HL-60 (cell line): ENCODE results near the gene DNAH6.

Source experiments
- DNase-seq, 2 experiments: peaks; one replicate each; pipeline ENCODE4 v3.0.0-alpha.2; 2010 to 2020; ENCODE audit warnings: low read depth in 1 of 2, low spot score in 1 of 2
- H3K27ac ChIP-seq: fragments of 250-450 bp; sonication (Bioruptor Pico); replicated peaks from 2 replicates; pipeline ENCODE4 v1.5.1; 2020; ENCODE audit warnings: mild to moderate bottlenecking, moderate library complexity
- H3K27me3 ChIP-seq: fragments of 250-450 bp; sonication (Bioruptor Pico); 2 replicates; pipeline ENCODE4 v1.5.1; 2021; ENCODE audit warnings: mild to moderate bottlenecking, moderate library complexity; ENCODE audit not compliant: insufficient read depth, poor library complexity, severe bottlenecking
- H3K4me3 ChIP-seq: replicated peaks from 2 replicates; pipeline ENCODE4 v1.5.1; 2011; ENCODE audit warnings: mild to moderate bottlenecking, control low read depth, low read length; ENCODE audit not compliant: insufficient read depth
- GABPA ChIP-seq: IDR thresholded peaks from 2 replicates; pipeline ENCODE4 v1.6.1; 2012; ENCODE audit warnings: low read depth
- POLR2AphosphoS5 ChIP-seq: IDR thresholded peaks from 2 replicates; pipeline ENCODE4 v1.6.1; 2012; ENCODE audit warnings: low read depth
- SPI1 ChIP-seq: IDR thresholded peaks from 2 replicates; pipeline ENCODE4 v1.6.1; 2012; ENCODE audit warnings: low read depth, mild to moderate bottlenecking, borderline replicate concordance
- TF ChIP-seq, protein P1 (sequence below): IDR thresholded peaks from 2 replicates; pipeline ENCODE4 v1.6.1; 2012; ENCODE audit warnings: low read depth; ENCODE audit not compliant: insufficient replicate concordance
- TF ChIP-seq, protein P2 (sequence below): IDR thresholded peaks from one replicate; pipeline ENCODE4 v1.5.1; 2011; ENCODE audit warnings: low read length, control low read depth, inconsistent platforms; ENCODE audit not compliant: insufficient read depth

DNAH6 gene

DNA sequence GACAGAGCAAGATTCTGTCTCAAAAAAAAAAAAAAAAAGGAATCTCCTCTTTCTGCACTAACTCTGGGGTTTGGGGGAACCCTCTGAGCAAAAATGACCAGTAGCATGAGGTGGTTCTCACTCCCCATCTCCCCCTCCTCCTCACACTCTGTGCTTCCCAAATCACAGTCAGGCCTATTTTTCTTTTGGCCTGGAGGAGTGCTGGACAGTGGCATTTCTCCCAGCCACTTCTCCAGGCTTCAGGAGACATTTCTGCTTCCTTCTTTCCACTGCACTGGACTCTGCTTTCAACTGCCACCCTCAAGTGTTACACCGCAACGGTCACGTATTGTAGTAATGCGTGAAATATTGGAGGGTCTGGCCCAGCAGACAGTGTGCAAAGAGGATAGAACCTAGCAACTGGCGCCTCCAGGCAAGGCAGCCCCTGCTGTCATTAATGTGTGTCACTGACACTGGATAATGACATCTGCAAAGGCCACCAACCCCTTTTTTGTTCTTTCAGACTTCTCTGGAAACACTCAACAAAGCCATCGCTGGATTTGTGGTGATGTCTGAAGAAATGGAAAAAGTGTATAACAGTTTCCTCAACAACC lies 295.6 kb downstream of the DNAH6 start:
- Histone ChIP-seq H3K4me3 (no peak overlapping the region), H3K27ac (no peak overlapping the region), H3K27me3 (no peaks in the 10 kb centered on the region)
- DNase-seq = no peak
- no peak for TF ChIP-seq SPI1
- no peak for TF ChIP-seq POLR2AphosphoS5
- TF ChIP-seq, protein P1, sequence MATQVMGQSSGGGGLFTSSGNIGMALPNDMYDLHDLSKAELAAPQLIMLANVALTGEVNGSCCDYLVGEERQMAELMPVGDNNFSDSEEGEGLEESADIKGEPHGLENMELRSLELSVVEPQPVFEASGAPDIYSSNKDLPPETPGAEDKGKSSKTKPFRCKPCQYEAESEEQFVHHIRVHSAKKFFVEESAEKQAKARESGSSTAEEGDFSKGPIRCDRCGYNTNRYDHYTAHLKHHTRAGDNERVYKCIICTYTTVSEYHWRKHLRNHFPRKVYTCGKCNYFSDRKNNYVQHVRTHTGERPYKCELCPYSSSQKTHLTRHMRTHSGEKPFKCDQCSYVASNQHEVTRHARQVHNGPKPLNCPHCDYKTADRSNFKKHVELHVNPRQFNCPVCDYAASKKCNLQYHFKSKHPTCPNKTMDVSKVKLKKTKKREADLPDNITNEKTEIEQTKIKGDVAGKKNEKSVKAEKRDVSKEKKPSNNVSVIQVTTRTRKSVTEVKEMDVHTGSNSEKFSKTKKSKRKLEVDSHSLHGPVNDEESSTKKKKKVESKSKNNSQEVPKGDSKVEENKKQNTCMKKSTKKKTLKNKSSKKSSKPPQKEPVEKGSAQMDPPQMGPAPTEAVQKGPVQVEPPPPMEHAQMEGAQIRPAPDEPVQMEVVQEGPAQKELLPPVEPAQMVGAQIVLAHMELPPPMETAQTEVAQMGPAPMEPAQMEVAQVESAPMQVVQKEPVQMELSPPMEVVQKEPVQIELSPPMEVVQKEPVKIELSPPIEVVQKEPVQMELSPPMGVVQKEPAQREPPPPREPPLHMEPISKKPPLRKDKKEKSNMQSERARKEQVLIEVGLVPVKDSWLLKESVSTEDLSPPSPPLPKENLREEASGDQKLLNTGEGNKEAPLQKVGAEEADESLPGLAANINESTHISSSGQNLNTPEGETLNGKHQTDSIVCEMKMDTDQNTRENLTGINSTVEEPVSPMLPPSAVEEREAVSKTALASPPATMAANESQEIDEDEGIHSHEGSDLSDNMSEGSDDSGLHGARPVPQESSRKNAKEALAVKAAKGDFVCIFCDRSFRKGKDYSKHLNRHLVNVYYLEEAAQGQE = peak; percentile 56

DNA sequence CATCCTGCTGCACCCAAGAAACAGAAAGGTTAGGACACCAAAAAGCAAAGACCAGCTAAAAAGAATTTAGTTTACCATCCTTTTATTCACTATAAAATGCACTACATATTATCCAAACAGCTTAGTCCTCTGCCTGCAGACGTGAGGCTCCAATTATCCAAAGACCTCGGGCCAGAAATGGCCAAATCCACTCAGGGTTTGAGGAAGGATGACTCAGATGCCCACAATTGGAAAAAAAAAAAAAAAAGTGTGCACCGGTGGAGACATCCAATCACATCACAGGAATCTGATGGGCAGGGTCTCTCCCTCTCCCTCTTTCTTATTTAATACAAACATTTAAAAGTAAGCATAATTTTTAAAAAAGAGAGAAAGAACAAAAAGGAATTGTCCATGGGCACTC lies 298.8 kb downstream of the DNAH6 start:
- no peak overlapping the region for H3K27ac ChIP-seq
- TF ChIP-seq, protein P2, sequence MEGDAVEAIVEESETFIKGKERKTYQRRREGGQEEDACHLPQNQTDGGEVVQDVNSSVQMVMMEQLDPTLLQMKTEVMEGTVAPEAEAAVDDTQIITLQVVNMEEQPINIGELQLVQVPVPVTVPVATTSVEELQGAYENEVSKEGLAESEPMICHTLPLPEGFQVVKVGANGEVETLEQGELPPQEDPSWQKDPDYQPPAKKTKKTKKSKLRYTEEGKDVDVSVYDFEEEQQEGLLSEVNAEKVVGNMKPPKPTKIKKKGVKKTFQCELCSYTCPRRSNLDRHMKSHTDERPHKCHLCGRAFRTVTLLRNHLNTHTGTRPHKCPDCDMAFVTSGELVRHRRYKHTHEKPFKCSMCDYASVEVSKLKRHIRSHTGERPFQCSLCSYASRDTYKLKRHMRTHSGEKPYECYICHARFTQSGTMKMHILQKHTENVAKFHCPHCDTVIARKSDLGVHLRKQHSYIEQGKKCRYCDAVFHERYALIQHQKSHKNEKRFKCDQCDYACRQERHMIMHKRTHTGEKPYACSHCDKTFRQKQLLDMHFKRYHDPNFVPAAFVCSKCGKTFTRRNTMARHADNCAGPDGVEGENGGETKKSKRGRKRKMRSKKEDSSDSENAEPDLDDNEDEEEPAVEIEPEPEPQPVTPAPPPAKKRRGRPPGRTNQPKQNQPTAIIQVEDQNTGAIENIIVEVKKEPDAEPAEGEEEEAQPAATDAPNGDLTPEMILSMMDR = no peak
- peak; percentile 38; the same call in 1 of the 2 replicates for TF ChIP-seq SPI1
- TF ChIP-seq, protein P1 = no peak
- no peak overlapping the region for H3K4me3 ChIP-seq
- no peaks in the 10 kb centered on the region for H3K27me3 ChIP-seq
- DNase-seq = no peak

DNA sequence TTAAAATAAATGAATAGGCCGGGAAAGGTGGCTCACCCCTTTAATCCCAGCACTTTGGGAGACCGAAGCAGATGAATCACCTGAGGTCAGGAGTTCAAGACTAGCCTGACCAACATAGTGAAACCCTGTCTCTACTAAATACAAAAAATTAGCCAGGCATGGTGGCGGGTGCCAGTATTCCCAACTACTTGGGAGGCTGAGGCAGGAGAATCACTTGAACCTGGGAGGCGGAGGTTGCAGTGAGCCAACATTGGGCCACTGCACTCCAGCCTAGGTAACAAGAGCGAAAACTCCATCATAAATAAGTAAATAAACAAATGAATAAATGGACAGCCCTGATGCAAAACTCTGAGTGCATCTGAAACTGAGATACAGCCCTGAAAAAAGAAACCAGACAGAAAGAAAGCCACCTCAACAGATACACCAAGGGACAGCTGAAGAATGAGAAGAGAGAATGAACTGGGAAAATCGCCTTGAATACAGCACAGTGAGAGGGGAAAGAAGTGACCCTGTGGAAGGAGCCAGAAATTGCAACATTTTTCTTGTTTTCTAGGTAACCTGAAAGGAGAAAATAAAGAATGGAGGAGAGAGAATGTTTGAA lies 300.2 kb downstream of the DNAH6 start:
- Histone ChIP-seq H3K27ac (no peak overlapping the region), H3K4me3 (no peak overlapping the region), H3K27me3 (no peaks in the 10 kb centered on the region)
- TF ChIP-seq GABPA = no peak
- no peak for TF ChIP-seq POLR2AphosphoS5
- TF ChIP-seq SPI1 = no peak
- TF ChIP-seq, protein P1 = no peak
- TF ChIP-seq, protein P2 = no peak
- no peak for DNase-seq
